Stimulated activated CD4-positive, alpha-beta T cell treated with anti-CD3 and anti-CD28 coated beads, Interleukin-2, amount 100 ng/mL, for 4 hours (primary cell): ENCODE data around the gene GRIA1.

ENCODE experiments used
- DNase-seq: peaks from one replicate; pipeline ENCODE4 v3.0.0-alpha.2; 2020; ENCODE audit warnings: low read depth

Gene GRIA1

DNA sequence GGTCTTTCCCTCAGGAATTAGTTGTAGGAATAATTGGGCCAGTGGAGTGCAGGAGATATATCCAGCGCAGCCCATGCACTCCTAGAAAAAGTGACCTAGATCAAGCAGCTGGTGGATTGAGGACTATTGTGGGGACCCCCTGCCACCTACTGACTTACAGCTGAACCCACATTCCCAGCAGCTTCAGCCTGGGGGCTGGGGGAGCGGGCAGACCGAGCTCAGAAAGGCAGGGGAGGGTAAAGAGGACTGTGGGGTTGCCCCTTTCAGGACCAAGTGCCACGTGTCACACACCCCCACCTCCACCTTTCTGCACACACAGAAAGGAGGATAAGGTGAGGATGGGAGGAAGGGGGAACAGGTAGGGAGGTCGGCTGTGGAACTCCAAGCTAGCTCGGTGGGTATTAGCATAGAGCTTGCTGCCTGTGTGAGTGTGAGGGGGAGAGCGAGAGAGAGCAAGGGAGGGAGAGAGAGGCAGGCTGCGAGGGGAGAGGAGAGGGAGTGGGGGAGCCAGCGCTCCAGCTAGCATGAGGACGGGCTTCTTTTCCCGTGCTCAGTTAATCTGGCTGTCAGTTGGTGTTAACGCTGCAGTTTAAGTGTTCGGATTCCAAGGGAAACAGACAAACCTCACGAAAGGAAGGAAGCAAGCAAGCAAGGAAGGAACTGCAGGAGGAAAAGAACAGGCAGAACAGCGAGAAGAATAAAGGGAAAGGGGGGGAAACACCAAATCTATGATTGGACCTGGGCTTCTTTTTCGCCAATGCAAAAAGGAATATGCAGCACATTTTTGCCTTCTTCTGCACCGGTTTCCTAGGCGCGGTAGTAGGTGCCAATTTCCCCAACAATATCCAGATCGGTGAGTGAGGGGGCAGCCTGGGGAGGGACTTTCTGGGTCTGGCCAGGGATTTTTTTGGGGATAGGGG is at the start of gene GRIA1:
Gene GRIA1 (plus strand): TSS at position 553 of the 920 bp plus-strand sequence.
- no peak for DNase-seq

DNA sequence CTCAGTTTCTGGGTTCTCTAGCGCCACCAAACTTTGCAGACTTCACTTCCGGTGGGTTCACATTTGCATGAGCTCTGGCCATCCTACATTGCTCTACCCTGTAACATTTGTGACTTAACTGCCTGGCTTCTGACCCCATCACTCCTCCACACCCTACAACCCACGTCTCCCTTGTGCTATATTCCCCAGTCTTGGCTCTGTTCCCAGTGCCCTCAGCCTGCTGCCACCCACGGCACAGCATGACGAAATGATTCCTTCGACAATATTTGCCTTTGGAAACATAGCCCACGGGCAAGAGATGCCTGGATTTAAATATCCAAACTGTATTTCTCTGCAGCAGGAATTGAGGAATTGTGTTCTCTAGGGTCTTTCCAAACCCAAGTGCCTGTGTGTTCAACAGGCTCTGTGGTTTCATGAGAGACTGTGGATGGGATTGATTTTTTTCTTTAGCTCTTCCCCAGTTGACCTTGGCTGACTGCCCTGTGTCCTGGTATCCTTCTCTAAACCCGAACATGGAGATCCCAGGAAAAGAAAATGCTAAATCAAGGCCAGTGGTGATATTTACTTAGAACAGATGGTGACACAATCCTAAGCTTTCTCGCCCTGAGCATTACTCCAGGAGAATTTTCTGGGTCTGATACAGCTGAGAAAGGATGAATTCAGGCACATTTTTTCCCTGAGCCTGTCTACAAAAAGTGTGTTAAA is 44.4 kb upstream of the GRIA1 start:
- no peak for DNase-seq

DNA sequence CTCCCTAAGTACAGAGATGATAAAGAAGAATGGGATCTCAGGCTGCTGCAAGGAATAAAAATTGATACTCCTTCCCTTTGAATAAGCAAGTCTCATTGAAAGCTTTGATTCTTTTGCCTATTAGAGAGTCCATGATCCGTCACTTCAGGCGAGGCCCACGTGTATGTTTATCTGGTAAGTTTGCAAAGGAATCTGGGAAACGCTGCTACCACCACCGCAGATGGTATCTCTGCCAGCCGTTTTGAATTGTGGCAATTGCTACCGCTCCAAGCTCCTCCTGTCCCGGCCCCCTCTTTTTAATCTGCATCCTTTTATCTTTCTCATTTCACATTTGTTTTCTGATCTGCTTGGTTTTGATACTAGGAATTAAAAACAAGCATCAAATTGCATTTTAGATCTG is 42.9 kb upstream of the GRIA1 start:
- no peak for DNase-seq

DNA sequence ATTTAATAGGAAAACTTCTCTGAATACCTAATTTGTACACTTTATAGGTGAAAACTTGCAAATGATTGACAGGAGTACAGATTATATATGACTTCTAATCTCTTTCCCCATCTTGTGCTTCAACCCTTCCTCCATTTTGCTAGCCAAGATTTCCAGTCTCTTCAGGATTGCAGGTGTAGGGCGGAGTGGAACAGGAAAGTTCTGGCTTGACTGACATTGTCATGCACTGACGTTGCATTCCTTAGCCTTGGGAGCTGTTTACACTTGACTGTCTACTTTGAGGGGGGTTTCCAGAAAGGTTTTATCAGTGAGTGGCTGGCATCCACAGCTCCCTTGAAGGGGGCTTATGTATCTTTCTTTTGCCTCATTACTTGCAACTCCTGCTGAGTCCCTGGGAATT is 34.1 kb upstream of the GRIA1 start:
- DNase-seq: no peak

DNA sequence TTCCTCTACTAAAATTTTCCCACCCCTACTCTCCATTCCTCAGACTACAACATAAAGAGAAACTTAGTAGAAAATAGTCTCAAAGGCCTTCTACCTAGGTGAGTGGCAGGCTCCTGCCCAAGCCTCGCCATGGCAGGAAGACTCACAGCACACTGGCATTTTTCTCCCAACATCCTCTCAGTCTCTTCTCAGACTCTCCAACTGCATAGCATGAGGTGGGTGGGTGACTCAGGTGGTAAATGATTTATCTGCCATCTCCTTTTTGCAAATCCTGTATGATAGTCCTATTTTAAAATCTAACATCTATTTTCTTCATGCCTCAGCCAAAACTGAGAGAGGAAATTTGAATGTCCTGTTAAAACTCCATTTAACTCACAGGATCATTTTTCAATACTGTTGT is 33.5 kb upstream of the GRIA1 start:
- DNase-seq: no peak

DNA sequence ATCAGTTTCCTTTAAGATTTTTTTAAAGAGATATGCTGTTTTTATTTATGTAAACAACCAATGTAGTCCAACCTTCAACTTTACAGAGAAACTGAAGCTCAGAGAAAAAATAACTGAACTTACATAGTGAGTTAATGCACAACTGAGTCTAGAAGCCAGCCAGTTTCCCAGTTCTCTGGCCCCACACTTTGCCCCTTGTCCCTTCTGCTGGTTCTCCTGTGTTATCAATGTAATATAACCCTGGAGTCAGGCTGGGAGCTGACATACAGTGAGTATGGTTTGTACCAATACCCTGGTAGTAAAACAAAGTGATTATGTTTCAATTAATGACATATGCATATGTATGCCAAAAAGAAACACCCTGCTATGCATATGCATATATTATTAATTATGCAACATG is 32.2 kb upstream of the GRIA1 start:
- no peak for DNase-seq

DNA sequence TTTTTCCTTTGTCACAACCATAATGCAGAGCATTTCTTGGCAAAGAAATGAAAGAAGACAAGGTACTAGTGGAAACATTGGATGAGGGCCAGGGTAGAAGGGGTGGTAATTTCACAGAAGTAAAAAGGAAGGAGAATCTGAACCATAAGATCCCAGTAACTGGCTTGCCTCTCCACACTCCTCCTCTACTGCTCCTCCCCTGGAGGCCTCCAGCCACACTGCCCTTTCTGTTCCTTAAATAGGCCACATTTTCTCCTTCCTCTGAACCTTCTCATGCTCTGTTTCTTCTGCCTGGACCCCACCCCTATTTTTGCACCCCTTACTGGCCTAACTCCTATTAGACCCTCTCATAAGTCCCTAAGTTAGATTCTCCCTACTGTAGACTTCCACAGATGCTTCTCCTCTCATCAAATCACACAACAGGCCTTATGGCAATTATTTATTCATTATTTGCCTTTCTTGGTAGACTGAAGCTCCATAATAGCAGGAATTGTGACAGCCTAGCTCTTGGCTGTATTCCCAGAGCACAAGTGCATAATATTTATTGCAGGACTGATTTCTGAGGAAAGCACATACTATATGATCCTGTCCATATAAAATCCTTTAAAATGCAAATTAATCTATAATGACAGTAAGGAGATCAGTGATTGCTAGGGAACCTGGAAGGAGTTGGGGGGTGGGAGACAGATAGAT is 31.3 kb upstream of the GRIA1 start:
- DNase-seq: no peak

DNA sequence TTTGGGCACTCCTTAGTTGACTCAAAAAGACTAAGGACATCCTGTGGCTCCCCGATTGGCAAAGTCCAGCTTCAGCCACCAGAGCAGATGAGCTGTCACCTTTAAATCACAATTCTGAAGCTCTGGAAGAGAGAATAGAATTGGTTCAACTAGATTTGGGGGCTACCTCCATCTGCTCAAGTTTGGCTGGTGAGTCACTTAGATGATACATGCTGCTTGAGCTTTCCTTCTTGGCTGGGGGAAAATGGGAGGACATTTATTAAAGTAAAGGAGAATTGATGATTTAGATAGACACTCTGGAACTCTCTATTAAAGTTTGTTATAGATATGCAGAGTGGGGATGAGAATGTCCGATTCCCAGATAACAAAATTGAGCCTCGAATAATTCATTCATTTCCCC is 30.0 kb upstream of the GRIA1 start:
- DNase-seq: no peak

DNA sequence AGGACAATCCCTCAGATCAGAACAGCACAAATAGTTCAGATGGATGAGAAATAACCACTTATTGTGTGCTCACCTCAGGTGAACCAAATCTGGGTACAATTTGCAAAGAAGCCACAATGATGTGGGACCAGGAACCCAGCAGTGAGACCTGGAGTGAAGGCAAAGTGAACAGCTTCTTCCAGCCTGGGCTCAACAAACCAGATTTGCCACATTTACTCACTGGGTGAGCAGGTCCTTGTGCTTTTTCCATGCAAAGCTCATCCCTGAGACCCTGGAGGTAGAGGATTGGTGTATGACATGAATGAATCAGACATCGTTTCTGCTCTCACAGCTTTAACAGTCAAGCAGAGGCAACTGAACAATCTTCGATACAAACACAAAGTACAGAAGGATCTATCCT is 29.1 kb upstream of the GRIA1 start:
- no peak for DNase-seq

DNA sequence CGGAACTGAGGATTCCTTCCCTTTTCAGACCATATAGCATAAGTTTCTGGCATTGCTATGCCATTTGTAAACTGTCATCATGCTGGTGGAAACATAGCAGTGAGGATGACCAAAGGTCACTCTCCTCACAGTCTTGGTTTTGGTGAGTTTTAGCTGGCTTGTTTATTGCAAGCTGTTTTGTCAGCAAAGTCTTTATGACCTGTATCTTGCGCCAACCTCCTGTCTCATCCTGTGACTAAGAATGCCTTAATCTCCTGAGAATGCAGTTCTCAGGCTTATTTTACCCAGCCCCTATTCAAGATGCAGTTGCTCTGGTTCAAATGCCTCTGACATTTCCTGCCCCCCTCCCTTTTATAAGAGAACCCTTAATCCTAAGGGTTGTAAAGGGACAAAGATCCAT is 26.7 kb upstream of the GRIA1 start:
- no peak for DNase-seq

DNA sequence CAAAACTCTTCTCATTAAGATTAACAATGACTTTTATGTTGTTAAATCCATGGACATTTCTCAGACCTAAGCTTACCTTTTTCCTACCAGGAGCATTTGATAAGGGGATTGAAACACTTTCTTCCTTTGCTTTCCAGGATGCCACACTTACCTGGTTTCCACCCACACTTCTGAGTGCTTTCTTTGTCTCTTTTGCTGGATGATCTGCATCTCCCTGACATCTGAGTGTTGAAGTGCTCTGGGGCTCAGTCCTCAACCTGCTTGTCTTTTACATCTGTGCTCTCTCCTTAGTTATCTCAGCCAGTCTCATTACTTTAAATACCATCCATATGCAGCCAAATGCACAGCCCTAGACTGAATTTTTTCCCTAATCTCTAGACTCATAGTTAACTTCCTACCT is 22.9 kb upstream of the GRIA1 start:
- no peak for DNase-seq

DNA sequence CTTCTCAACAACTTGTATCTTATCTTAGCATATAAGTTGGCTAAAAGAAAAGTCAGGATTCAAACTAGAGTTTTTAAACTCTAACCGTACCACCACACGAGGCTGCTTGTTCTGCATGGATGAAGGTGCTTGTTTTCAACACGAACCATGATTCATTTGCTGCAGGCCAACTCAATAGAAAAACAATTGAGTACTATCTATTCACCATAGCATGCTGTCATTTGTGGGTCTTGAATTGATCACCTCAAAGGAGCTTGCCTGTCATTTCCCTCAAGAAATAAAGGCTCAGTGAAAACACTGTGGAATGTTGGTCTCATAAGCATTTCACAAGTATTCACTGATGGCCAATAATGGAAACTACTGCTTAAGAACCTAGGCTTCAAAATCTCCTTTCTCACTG is 21.0 kb upstream of the GRIA1 start:
- no peak for DNase-seq

DNA sequence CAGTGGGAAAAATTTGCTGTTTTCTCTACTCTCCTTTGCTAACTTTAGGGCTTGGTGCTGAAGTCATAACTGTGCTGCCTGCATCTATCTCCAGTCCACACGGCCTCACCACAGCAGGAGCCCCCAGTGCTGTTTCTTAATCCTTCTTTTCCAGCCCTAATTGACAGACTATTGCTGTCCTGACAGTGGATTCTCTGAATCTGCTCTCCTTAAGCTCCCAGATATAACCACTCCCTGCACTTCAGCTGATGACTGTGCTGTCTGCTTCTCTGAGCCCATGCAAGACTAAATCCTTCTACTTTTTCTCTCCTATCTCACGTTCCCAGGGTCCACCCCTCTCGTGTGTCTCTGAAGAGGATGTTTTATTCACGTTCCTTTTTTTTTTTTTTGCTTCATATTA is 19.7 kb upstream of the GRIA1 start:
- no peak for DNase-seq

DNA sequence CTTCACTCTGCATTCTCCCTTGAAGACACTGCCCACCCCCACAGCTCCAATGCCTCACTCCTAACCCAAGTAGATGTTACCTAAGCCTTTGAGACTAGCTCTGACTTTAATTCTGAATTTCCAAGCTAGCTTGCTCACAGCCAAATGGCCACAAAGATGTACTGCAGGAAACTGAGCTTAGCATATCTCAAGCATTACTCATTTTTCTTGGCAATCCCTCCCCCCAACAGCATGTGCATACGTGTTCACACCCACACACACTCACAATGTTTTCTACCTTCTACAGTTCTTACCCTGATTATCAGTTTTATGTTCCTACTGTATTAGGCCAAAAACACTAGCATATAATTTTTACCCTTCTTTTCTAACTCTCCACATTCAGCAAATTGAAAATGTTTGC is 13.7 kb upstream of the GRIA1 start:
- no peak for DNase-seq

DNA sequence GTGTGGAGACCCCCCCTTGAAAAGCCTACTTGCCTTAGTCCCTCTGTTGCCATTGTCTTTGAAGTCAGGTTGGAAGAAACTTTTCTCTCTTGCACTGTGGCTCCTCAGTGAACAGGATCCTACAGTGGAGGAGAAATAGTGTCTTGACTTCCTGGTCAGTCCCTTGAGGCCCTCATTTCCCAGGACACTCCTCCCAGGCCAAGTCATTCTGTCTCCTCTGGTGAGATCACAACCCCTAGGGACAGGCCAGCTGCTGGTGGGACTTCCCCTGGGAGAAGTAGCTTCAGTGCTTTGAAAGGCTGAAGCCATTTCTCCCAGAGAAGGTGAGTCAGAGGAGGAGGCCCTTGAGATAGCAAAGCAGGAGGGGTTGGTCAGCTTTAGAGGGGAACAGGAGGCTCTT is 10.1 kb upstream of the GRIA1 start:
- DNase-seq: no peak

DNA sequence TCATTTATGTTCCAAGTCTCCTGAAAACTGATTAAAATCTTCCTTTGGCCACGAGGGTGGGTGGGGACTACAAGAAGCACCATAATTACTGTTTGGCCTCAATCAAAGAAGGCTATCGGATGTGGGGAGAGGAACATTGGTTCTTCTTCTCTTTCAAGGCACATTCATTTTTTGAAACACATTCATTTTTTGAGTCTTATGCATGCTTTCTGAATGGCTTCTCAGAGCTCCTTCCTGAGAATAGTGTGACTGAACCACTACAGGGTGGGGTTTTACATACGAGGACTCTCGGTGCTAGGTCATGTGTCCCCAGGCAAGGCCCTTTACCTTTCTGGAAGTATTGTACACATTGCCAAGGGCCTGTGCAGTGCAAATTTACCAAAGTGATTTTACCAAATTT is 7.0 kb upstream of the GRIA1 start:
- DNase-seq: no peak

DNA sequence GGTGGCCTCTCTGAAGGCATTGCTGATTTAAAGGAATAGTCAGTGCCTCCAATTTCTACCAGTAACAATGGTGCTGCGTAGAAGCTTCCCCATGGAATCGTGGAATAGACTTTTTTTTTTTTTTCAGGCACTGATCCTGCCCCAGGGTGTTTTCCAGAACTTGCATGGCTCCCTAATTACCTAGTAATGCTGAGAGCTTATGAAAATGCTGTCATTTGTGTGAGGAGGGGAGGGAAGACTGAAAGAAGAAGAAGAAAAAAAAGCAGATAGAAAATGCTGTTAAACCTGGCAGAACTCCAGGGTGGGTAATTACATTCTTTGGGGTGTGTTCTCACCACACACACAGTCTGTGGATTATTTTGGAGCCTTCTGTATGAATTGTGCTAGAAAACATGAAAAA is 4.8 kb upstream of the GRIA1 start:
- no peak for DNase-seq

DNA sequence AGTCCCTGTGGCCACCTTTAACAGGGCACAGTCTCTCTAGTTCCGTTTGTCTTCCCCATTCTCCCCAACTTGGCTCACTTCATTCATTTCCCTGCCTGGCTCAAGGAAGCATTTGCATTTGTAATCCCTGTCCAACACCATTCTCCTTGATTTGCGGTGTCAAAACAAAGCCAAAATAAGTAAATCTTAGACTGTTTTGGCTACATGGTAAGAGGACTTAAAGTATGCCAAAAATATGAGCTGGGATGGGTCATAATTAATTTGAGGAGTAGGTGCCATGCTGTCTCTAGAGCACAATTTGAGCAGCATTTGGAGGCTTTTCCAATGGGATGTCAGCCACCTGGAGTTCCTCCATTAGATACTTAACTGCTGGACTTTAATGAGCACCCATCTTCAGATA is 3.7 kb upstream of the GRIA1 start:
- DNase-seq: no peak

DNA sequence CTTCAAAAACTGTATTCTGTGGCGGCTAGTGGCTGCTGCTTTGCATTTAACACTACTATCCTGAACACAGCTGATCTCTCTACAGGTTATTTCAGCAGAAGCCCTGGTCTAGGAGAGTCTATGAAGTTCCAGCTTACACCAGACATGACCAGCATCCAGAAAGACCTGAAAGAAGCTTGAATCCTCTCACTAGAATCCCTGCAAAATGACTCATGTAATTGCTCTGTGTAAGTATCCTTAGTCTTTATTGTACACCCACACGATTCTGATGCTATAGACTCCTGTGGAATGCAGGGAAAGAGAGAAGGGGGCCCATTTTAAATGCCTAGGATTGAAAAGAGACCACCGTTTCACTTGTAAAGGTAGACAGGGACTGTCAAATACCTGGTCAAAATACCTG is 859 bp upstream of the GRIA1 start:
- no peak for DNase-seq

DNA sequence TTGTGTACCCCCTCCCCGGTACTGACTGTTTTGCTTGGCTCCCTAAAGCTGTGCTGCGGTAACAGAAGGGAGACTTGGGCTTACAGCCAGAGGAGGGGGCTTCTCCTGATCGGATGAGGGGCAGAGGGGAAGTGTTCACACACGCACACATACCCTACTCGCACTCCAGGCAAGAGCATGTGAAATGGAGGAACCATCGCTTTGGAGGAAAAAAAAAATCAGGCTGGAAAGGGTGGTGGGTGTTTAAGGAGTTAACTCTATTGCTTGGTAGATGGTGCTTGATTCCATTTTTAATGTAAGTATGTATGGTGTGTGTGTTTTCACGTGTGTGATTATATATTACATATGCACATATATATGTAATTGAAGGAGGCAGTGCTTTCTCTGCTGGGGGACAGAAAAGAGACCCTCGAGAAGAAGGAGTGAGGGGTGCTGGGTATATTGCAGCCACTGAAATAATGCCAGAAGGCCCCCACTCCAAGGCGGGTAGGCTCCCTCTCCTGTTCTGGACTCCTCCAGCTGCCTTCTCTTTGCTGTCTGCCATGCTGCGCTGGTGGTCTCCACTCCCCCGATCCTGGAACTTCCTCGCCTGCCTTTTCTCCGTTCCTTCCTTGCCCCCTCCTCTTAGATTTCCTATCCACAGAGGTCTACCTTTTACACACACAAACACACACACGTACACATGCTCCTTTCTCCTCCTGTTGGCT is 721 bp downstream of the GRIA1 start:
- no peak for DNase-seq

DNA sequence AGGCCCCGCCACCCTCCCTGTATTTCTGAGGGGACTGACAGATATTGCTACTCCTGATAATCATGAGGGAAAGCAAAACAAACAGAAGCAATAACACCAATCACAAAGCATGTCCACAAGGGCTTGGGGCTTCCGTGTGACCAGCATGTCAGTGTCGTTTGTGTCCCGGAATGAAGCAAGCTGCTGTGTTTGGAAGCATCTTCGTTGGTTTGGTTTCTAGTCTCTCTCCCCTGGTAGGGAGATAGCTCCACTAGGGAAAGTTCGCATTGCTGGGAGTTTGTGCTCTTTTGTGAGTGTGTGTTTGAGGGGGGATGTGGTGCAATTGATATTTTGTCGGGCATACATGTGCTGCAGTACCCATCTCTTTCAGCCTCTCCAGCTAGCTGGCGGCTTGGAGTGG is 1.4 kb downstream of the GRIA1 start:
- no peak for DNase-seq

DNA sequence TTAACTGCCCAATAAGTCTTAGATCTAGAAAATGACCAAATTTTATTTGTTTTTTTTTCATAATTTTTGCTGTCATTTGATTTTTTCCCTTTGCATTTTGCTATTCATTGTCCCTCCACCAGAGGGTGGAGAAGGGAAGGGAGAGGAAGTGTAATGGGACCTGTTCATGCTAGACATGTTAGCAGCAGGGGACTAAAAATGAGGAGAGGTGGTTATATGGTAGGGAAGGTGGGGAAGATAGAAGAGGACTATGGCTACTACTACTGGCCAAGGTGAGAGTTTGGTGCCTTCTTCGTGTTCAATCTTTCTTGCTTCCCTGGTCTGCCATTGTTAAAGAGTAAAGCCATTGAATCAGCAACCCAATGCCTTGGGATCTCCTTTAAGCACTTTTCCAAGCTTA is 6.4 kb downstream of the GRIA1 start:
- no peak for DNase-seq
